HL-60 (cell line): Measurements from ENCODE around the gene MANBA.

Experiments
- POLR2AphosphoS5 ChIP-seq: IDR thresholded peaks from 2 replicates; pipeline ENCODE4 v1.6.1; 2012; ENCODE audit warnings: low read depth
- REST ChIP-seq: IDR thresholded peaks from 2 replicates; pipeline ENCODE4 v1.6.1; 2012; ENCODE audit warnings: low read depth; ENCODE audit not compliant: insufficient replicate concordance
- TF ChIP-seq, protein P1 (sequence below): IDR thresholded peaks from one replicate; pipeline ENCODE4 v1.5.1; 2011; ENCODE audit warnings: low read length, control low read depth, inconsistent platforms; ENCODE audit not compliant: insufficient read depth

- TF ChIP-seq, protein P1, sequence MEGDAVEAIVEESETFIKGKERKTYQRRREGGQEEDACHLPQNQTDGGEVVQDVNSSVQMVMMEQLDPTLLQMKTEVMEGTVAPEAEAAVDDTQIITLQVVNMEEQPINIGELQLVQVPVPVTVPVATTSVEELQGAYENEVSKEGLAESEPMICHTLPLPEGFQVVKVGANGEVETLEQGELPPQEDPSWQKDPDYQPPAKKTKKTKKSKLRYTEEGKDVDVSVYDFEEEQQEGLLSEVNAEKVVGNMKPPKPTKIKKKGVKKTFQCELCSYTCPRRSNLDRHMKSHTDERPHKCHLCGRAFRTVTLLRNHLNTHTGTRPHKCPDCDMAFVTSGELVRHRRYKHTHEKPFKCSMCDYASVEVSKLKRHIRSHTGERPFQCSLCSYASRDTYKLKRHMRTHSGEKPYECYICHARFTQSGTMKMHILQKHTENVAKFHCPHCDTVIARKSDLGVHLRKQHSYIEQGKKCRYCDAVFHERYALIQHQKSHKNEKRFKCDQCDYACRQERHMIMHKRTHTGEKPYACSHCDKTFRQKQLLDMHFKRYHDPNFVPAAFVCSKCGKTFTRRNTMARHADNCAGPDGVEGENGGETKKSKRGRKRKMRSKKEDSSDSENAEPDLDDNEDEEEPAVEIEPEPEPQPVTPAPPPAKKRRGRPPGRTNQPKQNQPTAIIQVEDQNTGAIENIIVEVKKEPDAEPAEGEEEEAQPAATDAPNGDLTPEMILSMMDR = no peak
- TF ChIP-seq POLR2AphosphoS5 (no peak), REST (no peak)
These were observed 3.1 kb downstream of the MANBA start for GRCh38 chr4:102757681-102758080.
